GM23338 (cell line): ENCODE results near the gene EDIL3. TPM values are rescaled to one million over a fixed set of nuclear protein-coding genes. Genes with fewer than 3 reads are reported as not detected.

Experiments
- ATAC-seq: fragments of 200-7000 bp; cut with Tn5 transposase; 3 replicates; pipeline ENCODE4 v1.9.1; 2020
- DNase-seq: peaks from one replicate; pipeline ENCODE4 v3.0.0-alpha.2; 2015; ENCODE audit warnings: low spot score
- H2AFZ ChIP-seq: fragments of 200-600 bp; sonication (generic); 2 replicates; pipeline ENCODE4 v1.8.0; 2016; ENCODE audit warnings: antibody characterized with exemption, mild to moderate bottlenecking, moderate library complexity
- H3F3A ChIP-seq: fragments of 200-600 bp; sonication (generic); replicated peaks from 2 replicates; pipeline ENCODE4 v1.8.0; 2017; ENCODE audit warnings: antibody characterized with exemption, mixed run types, low read depth
- H3K27ac ChIP-seq: fragments of 200-600 bp; sonication (generic); 2 replicates; pipeline ENCODE4 v1.6.1; 2016; ENCODE audit warnings: low read depth
- H3K27me3 ChIP-seq: fragments of 200-600 bp; sonication (generic); 2 replicates; pipeline ENCODE4 v1.8.0; 2016; ENCODE audit warnings: mild to moderate bottlenecking, mixed run types, moderate library complexity; ENCODE audit not compliant: insufficient read depth
- H3K36me3 ChIP-seq: fragments of 200-600 bp; sonication (generic); 2 replicates; pipeline ENCODE4 v1.8.0; 2016; ENCODE audit warnings: mild to moderate bottlenecking; ENCODE audit not compliant: insufficient read depth
- H3K4me1 ChIP-seq: fragments of 200-600 bp; sonication (generic); 2 replicates; pipeline ENCODE4 v1.8.0; 2016; ENCODE audit warnings: mild to moderate bottlenecking, moderate library complexity; ENCODE audit not compliant: insufficient read depth
- H3K4me2 ChIP-seq: fragments of 200-600 bp; sonication (generic); 2 replicates; pipeline ENCODE4 v1.7.1; 2017; ENCODE audit warnings: mixed run types
- H3K4me3 ChIP-seq: fragments of 200-600 bp; sonication (generic); 2 replicates; pipeline ENCODE4 v1.6.1; 2016; ENCODE audit warnings: mixed run types
- H3K79me2 ChIP-seq: fragments of 200-600 bp; sonication (generic); replicated peaks from 2 replicates; pipeline ENCODE4 v1.8.0; 2017; ENCODE audit warnings: mild to moderate bottlenecking; ENCODE audit not compliant: insufficient read depth
- H3K9me2 ChIP-seq: fragments of 200-600 bp; sonication (generic); 2 replicates; pipeline ENCODE4 v1.8.0; 2017; ENCODE audit not compliant: insufficient read depth
- H4K20me1 ChIP-seq: fragments of 200-600 bp; sonication (generic); replicated peaks from 2 replicates; pipeline ENCODE4 v1.8.0; 2017; ENCODE audit warnings: mild to moderate bottlenecking; ENCODE audit not compliant: insufficient read depth
- H3K27ac Mint-ChIP-seq: 2 replicates; pipeline ENCODE4 v1.8.0; 2020; ENCODE audit warnings: inconsistent platforms, mild to moderate bottlenecking, moderate library complexity, mixed read lengths
- H3K27me3 Mint-ChIP-seq: 3 replicates; pipeline ENCODE4 v1.8.0; 2022; ENCODE audit warnings: low read depth, mild to moderate bottlenecking, moderate library complexity, mixed read lengths, inconsistent platforms; ENCODE audit not compliant: insufficient read depth, poor library complexity
- H3K36me3 Mint-ChIP-seq: 3 replicates; pipeline ENCODE4 v1.8.0; 2021; ENCODE audit warnings: low read depth, mild to moderate bottlenecking, inconsistent platforms, moderate library complexity, mixed read lengths
- H3K4me1 Mint-ChIP-seq: 3 replicates; pipeline ENCODE4 v1.8.0; 2020; ENCODE audit warnings: mild to moderate bottlenecking, inconsistent platforms, mixed read lengths
- H3K4me3 Mint-ChIP-seq: 3 replicates; pipeline ENCODE4 v1.8.0; 2021; ENCODE audit warnings: moderate library complexity, mild to moderate bottlenecking, inconsistent platforms, mixed read lengths
- H3K9me3 Mint-ChIP-seq: 3 replicates; pipeline ENCODE4 v1.8.0; 2020; ENCODE audit warnings: moderate library complexity, mild to moderate bottlenecking, inconsistent platforms, mixed read lengths
- CREB1 ChIP-seq: fragments of 250-450 bp; sonication (Bioruptor Pico); IDR thresholded peaks from 2 replicates; pipeline ENCODE4 v1.5.0; 2020; ENCODE audit warnings: low read depth, mild to moderate bottlenecking, moderate library complexity
- CTCF ChIP-seq, 2 experiments: fragments of 200-600 bp in 1 of 2; sonication (generic) in 1 of 2; conservative IDR thresholded peaks; 2 replicates each; pipeline versions ENCODE4 v1.5.1 to v1.6.1; 2016 to 2017; ENCODE audit warnings: antibody characterized with exemption in 2 of 2, low read depth in 2 of 2, mild to moderate bottlenecking in 2 of 2, moderate library complexity in 1 of 2
- ETS1 ChIP-seq: IDR thresholded peaks from 2 replicates; pipeline ENCODE4 v1.6.1; 2016; ENCODE audit warnings: antibody characterized with exemption
- EZH2 ChIP-seq: fragments of 200-600 bp; sonication (generic); IDR thresholded peaks from one replicate; pipeline ENCODE4 v1.8.0; 2017; ENCODE audit warnings: antibody characterized with exemption, mild to moderate bottlenecking, low read depth; ENCODE audit not compliant: unreplicated experiment
- EZH2phosphoT487 ChIP-seq: fragments of 200-600 bp; sonication (generic); IDR thresholded peaks from one replicate; pipeline ENCODE4 v1.8.1; 2018; ENCODE audit warnings: antibody characterized with exemption; ENCODE audit not compliant: unreplicated experiment
- JUNB ChIP-seq: IDR thresholded peaks from one replicate; pipeline ENCODE4 v1.6.1; 2016; ENCODE audit warnings: antibody characterized with exemption; ENCODE audit not compliant: unreplicated experiment
- NANOG ChIP-seq: IDR thresholded peaks from 2 replicates; pipeline ENCODE4 v1.6.1; 2016; ENCODE audit warnings: antibody characterized with exemption, borderline replicate concordance
- POLR2AphosphoS5 ChIP-seq: IDR thresholded peaks from 2 replicates; pipeline ENCODE4 v1.6.1; 2016; ENCODE audit warnings: antibody characterized with exemption, low read depth
- REST ChIP-seq: IDR thresholded peaks from one replicate; pipeline ENCODE4 v1.6.1; 2018; ENCODE audit warnings: antibody characterized with exemption; ENCODE audit not compliant: unreplicated experiment
- STAT1 ChIP-seq: IDR thresholded peaks from one replicate; pipeline ENCODE4 v1.6.1; 2016; ENCODE audit warnings: antibody characterized with exemption; ENCODE audit not compliant: unreplicated experiment
- ZNF114 ChIP-seq: fragments of 250-450 bp; sonication (Bioruptor Pico); IDR thresholded peaks from 2 replicates; pipeline ENCODE4 v1.5.0; 2020; ENCODE audit warnings: mild to moderate bottlenecking, moderate library complexity
- ZNF331 ChIP-seq: fragments of 250-450 bp; sonication (Bioruptor Pico); IDR thresholded peaks from 2 replicates; pipeline ENCODE4 v1.5.0; 2020; ENCODE audit warnings: low read depth, mild to moderate bottlenecking, moderate library complexity
- ZNF462 ChIP-seq: fragments of 250-450 bp; sonication (Bioruptor Pico); IDR thresholded peaks from 2 replicates; pipeline ENCODE4 v1.5.0; 2020; ENCODE audit warnings: mild to moderate bottlenecking, moderate library complexity
- polyA plus RNA-seq: library from polyadenylated mRNA; unstranded; fragments of >200 nt; fragmentation: Nextera tagmentation; extraction: Ambion mirVana; gene quantifications from 2 replicates; pipeline ENCODE4 v1.2.1, GENCODE V29; 2016
- total RNA-seq: library from RNA; depleted of rRNA; stranded (reverse); fragments of >200 nt; shearing (Covaris generic); gene quantifications from 2 replicates; pipeline ENCODE4 v1.2.3, GENCODE V29; 2014

Gene EDIL3
- total and polyA plus RNA-seq, 2 experiments from 2014 or later = 43.3 to 61.9 TPM

- H3K4me2 ChIP-seq = no peak overlapping the region
- H3K27me3 ChIP-seq = no peaks in the 10 kb centered on the region
- Mint-ChIP-seq H3K4me3 (no peak overlapping the region), H3K36me3 (peaks cover 22% of the 10 kb centered on the region), H3K4me1 (no peaks in the 10 kb centered on the region), H3K9me3 (peaks cover 10% of the 10 kb centered on the region; the same call in 2 of the 3 replicates), H3K27ac (0 out of 2 replicates have a peak overlapping the region, but pooled peaks have one; percentile 5), H3K27me3 (no peaks in the 10 kb centered on the region)
- no peaks in the 10 kb centered on the region for H3K9me2 ChIP-seq
- ATAC-seq (no peak), DNase-seq (no peak)
- no peak overlapping the region for H2AFZ ChIP-seq
- no peaks in the 10 kb centered on the region for H3K4me1 ChIP-seq
- no peak overlapping the region for H3K27ac ChIP-seq
- TF ChIP-seq CTCF (conservative IDR thresholded peaks at IDR 0.05; ENCODE audit: low read depth in 2 of 2) (no peak), ZNF331 (CRISPR knock-in tag) (no peak), POLR2AphosphoS5 (no peak), JUNB (no peak), ZNF114 (CRISPR knock-in tag) (no peak), STAT1 (no peak), ETS1 (no peak), EZH2phosphoT487 (no peak), ZNF462 (CRISPR knock-in tag) (no peak), EZH2 (no peak), REST (no peak), NANOG (no peak), CREB1 (CRISPR knock-in tag) (no peak)
- H3K36me3 ChIP-seq = no peaks in the 10 kb centered on the region
- peaks cover 33% of the 10 kb centered on the region for H3K79me2 ChIP-seq
- H4K20me1 ChIP-seq = no peaks in the 10 kb centered on the region
- no peak overlapping the region for H3K4me3 ChIP-seq
- H3F3A ChIP-seq = no peaks in the 10 kb centered on the region
Measured at GRCh38 chr5:84360056-84360455, 24.6 kb downstream of the EDIL3 start.
